ENCODE data around the gene CSF1.

- TF ChIP-seq CTCF (IDR thresholded peaks at IDR 0.05) (no peak), POLR2A (IDR thresholded peaks at IDR 0.05) (no peak)
Observed at GRCh38 chr1:109917051-109917767, 6.6 kb downstream of the CSF1 start.
